Stimulated activated CD4-positive, alpha-beta T cell treated with anti-CD3 and anti-CD28 coated beads, Interleukin-2, amount 100 ng/mL, for 4 hours (primary cell): ENCODE data around the gene PLXNA4.

Experiments used
- DNase-seq: peaks from one replicate; pipeline ENCODE4 v3.0.0-alpha.2; 2020; ENCODE audit warnings: low read depth

The PLXNA4 gene

DNA sequence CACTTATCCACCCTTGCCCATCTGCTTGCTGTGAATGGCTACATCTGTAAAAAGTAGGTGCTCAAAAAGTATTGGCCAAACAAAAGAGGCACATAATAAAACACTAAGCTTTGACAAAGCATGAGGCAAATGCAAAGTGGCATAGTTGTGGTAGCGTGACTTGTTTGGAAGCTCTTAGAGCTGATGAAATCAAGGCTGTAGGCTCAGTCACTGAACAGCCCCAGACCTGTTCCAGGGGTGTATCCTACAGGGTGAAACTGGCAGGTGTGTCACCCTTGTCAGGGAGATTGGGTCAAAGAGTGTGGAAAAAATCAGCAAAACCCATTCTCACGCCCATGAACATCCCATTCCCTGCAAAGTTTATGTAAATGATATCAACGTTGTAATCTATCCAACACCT lies 427.4 kb downstream of the PLXNA4 start:
- no peak for DNase-seq

DNA sequence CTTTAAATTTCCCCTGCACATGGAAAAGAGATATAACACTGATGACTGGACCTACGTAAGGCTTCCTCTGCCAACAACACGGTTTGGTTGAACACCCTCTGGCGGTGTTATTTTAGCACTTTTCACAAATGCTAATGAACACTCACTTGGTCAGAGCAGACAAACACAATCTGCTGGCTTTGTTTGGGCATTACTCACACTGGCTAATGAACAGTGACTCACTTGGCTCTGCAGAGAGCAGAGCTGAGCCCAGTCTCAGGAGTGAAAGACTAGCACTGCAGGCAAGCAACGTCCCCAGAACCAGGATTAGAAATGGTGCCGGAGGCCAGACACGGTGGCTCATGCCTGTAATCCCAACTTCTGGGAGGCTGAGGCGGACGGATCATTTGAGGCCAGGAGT lies 430.8 kb downstream of the PLXNA4 start:
- no peak for DNase-seq

DNA sequence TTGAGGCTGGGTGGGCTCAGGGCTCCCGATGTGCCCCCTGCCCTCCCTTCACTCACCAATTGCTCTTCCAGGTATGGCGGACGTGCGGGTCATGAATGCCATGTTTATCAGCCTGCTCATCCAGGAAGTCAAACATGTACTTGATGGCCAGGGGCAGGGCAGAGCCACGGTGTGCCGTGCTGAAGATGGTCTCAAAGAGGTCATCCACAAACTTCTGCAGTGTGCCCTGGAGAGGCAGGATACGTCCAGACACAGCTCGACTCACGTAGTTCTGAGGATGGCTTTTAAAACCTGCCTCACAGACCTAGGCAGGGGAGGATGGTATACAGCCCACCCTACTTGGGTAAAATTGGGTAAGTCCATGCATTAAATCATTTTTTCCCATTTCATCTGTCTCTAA lies 431.2 kb downstream of the PLXNA4 start:
- no peak for DNase-seq

DNA sequence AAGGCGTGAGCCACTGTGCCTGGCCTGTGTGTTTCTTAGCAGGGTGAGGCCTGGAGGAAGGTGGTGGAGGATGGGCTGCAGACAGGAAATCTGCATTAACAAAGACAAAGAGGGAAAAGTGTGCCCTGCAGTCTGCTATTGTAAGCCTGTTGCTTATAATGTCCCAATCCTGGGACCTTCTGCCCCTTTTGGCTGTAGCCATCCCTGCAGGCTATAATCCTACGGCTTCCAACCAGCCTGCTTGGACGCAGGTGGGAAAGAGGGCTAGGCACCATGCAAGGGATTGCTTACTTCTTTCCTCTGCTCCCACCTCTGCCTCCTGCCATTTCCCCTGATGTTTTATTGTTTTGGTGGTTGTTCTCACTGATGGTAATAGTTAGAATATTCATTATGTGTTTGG lies 434.3 kb downstream of the PLXNA4 start:
- no peak for DNase-seq

DNA sequence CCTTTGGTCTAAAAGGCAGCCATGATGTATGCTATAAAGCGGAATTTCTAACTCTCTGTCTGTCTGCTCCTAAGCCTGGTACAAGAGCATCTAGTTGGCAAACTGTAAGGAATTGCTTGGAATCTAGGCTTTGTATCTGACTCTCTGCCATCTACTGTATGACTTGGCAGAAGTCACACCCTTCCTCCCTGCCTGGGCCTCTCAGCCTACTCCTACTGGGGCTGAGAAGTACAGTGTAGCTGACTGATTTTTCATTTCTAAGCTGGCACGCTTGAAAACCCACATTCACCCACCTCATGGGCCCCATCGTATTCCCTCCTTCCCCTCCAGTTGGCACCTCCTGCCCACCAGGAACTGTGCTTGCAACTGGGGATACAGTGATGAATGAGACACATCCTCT lies 435.2 kb downstream of the PLXNA4 start:
- no peak for DNase-seq

DNA sequence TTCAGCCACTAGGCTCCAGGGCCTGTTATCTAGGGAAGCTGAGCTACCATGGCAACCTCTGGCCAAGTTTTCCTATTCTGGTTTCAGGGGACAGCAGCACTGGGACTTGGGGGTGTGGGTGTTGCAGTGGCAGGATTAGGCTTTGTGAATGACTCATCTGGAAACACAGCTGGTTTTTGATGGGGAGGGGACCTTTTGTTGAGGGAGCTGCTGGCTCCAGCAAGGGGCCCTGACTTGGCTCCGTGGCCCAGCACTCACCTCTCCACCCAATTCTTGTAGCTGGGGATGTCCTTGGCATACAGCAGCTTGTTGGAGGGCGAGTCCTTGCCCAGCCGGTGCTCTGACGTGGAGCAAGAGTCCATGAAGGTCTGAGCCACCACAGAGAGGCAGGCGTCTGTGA lies 435.9 kb downstream of the PLXNA4 start:
- no peak for DNase-seq

DNA sequence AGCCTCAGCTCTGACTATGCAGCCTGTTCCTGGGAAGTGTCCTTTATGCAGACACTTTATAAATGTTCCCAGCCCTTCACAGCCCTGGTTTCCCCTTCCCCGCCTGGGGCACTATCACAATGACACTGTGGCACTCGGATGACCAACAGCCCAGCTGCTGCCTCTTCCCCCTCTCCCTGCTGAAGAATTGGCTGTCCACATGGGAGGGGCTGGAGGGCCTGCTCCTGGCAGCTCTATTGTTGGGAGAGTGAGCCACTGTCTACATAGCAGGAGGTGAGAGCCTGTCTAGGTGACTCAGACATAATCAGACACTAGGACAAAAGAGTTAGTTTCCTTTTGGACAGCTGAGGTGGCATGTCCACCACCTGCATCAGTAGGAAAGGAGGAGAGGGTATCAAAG lies 437.5 kb downstream of the PLXNA4 start:
- no peak for DNase-seq

DNA sequence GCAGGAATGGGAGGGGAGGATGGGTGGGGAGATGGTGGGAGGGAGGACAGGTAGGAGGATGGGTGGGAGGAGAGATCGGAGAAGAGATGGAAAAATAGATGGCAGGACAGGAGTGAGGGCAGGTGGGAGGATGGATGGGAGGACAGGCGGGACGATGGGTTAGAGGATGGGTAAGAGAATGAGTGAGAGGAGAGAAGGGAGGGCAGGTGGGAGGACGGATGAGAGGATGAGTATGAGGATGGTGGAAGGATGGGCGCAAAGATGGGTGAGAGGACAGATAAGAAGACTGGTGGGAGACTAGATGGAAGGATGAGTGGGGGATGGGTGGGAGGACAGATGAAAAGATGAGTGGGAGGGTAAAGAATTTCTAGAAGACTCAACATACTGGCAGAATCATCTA lies 438.6 kb downstream of the PLXNA4 start:
- no peak for DNase-seq

DNA sequence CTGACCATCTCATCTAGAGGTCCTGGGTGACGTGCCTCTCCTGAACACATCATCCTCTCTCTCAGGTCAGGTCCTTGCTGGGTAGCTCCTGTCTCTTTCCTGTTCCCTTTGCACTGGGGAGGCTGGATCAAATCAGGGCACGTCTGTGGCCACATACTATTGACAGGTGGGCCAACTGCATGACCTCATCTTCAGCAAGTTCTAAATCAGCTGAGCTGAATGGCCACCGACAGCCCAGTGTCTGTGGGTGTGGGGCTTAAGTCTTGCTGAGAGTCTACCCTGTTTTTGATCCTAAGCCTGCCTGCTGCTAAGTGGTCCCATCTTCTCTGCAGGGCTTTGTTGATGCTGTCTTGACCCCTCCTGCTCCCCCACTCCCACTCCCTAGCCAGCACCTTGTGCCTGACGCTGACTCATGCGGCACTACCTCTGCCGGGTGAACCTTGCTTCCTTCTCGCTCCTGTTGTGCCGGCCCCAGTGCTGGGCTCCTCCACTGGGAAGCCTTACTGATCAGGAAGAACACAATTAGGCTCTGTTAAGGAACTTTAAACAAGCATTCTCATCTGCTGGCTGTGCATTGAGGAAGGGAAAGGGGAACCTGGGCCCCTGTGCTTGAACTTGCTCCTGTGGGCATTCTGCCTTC lies 440.4 kb downstream of the PLXNA4 start:
- no peak for DNase-seq

DNA sequence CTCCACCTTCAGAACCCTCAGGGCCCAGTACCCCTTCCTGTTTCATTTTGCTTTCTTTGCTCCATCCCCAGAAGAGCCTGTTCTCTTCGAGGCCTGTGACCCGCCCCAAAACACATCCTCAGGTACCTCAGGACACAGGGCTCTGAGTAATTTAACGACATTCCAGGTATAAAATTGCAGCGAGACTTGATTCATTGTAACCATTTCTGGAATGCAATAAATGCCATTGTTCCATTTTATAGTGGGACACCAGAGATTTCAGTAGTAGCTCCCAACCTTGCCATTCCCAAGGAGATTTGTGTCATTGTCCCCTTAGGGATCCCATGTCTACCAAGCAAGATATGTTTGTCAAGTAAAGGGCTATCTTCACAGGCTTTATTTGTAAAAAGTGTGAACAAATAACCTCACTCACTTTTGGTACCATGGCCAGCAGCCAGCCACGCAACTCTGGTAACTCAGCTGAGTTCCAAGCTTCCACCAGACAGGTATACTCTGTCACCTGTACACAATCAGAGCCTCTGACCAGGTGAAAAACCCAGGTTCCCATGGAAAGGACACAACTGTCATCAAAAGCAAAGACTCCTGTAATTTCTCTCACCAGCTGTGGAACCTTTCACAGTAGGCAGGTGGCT lies 441.3 kb downstream of the PLXNA4 start:
- DNase-seq: no peak

DNA sequence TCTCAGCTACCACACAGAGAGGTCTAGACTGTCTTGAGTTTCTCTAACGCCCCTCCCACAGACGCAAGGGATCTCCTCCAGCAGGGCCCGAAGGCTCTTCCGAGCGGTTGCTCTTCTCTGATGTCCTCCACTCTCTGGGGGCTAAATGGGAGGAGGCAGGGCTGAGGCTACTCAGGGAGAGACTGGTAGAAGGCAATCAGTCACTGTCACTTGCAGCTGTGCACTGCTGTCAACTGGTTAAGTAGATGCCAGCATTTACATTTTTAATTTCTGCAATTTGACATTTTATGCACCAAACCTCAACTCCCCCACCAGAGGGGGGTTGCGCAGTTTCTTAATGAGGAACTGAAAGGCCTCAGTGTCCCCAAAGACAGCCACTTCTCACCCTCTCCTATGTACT lies 442.8 kb downstream of the PLXNA4 start:
- DNase-seq: no peak

DNA sequence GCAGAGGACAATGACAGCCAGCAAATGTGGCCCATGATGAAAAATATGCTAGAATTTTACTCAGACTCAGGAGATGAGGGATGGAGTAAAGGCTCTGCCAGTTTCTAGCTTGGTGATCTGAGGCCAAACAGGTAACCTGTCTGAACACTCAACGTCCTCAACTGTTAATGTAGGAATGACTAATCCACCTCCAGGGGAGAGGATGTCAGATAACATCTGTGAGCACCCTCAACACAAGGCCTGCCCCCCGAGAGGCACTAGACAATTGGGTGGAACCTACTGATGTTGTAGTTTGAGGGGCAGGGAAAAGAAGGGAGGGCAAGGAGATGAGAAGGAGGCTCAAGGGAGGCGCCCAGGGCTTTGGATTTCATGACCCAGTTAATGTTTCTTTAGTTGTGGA lies 445.1 kb downstream of the PLXNA4 start:
- DNase-seq: no peak

DNA sequence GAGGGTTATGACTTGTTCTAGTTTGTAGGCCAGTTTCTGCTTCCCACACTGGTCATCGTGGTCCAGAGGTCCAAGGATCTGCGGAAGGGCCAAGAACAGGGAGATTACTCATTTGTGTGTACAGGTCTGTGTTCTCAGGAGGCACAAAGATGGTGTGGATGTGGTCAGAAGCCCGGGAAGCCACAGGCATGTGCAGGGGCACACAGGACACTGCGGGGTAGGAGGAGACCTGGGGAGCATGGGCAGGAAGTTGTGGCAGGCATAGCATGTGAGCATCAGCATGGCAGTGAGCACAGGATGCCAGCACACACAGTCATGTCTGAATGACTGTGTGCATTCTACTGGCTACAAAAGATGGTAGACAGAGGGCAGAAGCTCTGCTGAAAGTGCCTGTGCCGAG lies 445.8 kb downstream of the PLXNA4 start:
- DNase-seq: no peak

DNA sequence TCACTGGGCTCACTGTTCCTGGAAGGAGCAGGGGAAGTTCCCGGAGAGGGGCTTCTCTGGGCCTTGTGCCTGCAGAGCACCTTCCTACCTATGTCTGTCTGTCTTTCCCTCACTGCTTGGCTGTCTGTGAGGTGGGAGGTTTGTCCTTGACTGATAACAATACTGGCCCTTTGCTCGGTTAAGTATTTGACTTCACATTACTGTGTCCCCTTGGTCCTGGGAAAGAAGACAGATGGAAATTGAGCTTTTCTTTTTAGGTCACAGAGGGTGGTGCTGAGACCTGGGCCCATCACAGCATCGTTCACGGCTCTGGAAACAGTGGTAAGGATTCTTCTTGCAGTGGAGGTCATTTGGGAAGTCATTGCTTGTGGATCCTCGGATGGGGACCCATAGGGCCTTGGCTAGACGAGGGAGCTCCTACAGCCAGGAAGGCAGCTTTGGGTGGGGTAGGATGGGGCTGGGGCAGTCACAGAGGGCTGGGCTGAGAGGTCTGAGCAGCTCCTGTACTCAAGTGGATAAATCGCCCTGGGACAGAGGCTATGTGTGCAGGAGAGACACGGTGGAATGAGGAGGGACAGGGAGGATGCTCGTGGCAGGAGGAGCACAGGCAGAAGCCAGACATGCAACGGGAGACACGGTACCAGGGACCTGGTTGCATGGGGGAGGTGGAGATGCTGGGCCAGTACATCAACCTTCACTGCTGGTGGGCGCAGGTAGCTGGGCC lies 450.2 kb downstream of the PLXNA4 start:
- DNase-seq: no peak

DNA sequence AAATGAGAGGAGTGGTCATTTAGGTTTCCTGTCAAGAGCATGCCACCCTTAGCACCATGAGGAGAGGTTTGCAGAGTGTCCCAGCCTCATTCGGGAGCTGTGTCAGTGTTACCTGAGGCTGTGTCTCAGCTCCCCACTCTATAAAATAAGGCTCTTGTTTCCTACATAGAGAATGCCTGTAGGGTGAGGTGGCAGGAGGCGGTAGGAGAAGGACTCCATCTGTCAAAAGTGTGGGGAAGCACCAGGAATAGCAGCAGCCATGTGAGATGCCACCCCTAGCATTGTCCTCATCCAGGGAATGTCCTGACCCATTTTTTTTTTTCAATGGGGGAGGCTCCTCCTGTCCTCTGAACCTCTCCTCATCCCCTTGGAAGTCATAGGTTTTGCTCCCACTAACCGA lies 451.2 kb downstream of the PLXNA4 start:
- DNase-seq: no peak

DNA sequence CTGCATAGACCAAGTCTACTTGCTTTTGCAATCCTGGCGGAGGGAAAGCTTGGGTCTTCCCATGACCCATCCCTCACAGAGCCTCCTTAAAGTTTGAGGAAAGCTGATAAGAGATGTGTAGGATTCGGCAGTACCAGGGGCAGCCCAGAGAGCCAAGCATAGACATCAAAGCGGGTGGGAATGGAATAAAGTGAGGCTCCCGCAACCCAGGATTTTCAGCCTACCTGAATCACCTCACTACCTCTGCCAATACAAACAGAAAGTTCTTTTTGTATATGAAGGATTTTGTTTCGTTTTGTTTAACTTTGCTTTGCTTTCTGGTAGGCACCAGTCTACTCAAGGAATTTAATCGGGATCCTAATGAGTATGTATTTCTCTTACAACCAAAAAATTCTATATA lies 451.7 kb downstream of the PLXNA4 start:
- no peak for DNase-seq

DNA sequence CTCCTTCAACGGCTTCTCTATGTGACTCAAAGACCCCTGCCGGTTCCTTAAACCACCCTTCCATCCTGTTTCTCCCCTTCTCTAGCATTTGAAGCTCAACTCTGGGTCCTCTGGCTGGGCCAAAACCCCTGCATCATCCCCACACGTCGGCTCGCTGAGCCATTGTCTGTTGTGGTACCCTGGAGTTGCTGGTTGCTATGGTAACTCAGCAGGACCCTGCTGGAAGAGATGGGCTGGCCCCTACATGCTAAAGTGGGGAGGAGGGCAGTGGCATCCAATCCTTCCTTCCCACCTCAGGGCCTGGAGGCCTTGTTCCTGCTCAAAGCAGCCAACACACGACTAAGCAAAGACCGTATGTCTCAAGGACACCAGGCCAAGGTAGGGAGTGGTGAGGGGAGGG lies 452.5 kb downstream of the PLXNA4 start:
- no peak for DNase-seq

DNA sequence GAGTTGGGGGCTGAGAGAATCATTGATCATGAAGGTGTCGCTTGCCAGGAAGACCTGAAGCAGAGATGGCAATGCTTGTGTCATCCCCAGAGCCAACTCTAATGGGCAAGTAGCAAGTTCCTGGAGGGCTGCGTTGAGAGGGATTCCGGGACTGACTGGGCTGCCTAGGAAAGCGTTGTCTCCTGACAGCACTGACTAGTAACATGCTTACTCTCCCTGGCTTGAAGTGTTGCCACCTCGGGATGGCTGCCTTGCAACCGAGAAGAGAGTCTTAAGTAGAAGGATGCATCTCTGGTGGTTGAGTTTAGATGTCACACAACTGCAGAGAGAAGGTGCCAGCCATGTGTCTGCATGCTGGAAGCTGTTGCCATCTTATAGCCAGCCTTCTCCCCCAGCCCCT lies 453.4 kb downstream of the PLXNA4 start:
- no peak for DNase-seq

DNA sequence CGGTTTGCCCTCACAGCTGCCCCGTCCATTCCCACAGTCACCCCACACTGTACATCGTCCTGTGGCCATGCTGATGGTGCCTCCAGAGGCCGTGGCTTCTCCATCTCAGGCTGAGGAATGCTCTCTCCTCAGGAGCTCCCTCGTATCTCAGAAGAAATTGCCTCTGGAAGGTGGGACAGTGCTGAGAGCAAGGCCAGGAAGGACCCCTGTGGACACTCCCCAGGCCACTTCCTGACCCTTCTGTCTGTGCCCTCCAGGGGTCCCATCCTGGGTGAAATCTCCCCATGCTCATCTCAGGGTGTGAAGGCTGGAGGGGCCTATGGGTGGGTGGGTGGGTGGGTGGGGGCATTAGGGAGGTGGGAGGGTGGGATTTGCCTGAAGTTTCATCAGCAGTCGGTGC lies 454.3 kb downstream of the PLXNA4 start:
- no peak for DNase-seq

DNA sequence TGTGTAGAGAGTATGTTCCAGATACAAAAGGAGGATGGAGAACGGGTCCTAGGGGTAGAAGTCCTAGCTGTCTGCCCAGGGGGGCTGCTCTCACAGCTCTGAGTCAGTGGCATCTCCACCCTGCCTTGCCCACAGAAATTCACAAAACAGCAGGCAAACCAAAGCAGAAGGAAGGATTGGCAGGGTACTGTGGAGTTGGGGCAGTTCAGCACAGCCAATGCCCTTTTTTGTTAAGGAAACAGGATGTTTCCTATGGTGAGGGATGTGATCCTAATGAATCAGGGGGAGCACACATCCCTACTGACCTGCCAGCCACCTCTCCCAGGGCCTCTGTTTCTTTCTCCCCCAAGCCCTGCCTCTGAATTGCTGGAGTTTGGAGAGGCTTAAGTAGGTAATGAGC lies 457.6 kb downstream of the PLXNA4 start:
- DNase-seq: no peak

DNA sequence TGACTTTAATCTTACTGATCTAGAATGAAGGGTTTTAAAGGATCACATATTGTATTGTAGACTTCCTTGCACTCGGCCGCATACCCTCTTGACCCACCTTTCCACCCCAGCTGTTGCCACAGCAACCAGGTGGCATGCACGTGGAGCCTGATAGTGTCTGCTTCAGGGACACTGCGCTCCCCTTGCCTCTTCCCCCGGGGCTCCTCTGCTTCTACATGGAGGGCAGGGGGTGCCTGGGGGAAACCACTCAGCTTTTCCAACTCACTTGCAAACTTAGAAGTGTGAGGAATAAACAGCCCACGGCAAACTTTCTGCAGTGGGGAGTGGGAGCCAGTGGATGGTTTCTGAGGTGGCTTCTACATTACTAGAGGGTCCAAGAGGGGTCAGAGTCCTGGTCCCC lies 458.6 kb downstream of the PLXNA4 start:
- no peak for DNase-seq

DNA sequence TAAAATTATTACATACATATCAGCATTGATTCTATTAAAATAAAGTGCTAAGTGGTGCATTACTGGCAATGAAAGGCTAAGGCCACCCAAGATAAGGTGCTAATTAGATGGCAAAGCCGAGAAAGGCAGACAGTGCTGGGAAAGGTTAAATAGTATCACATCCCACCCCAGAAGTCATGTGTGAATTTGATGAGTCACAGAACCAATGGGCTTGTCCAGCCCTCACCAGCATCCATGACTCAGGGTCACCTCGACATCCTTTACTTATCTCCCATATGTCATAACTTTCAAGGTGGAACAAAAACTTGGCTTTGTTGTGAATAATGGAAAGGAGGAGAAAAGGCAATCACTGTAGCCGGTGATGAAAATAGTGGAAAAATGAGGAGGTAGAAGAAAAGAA lies 459.1 kb downstream of the PLXNA4 start:
- no peak for DNase-seq

DNA sequence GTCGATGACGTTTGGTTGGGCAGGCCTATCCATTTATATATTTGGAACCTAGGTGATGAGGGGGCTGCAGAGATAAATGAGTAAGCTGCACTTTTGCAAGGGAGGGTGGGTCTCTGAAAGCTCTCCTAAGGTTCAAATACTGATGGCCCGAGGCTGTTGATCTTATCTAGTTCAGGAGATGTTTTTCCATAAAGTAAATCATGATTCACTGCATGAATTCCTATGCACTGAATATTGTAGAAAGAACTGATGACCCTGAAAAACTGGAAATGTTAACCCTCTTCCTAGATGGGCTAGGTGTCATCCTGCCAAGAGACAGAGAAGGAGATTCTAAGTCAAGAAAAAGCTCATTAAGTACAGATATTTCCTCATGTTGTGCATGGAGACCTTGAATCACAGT lies 459.9 kb downstream of the PLXNA4 start:
- DNase-seq: no peak

DNA sequence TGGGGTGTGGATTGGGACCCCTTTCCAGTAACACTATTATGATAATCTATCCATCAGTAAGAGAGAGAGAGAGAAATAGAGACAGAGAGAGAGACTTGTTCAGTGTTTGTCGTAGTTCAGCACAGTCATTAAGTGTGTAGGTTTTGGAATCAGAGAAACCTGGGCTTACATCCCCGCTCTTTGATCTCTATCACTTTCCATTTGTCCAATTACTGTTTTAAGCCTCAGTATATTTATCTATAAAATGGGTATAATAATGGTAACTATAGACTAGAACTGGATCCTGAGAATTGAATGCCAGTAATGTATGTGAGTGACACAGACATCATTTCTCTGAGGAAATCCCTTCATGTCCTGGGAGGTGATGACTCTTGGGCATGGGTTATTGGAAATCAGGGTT lies 460.5 kb downstream of the PLXNA4 start:
- no peak for DNase-seq
